ENCODE measurements around the gene NUAK2.
"Not testable (repeated sequence)": the region's sequence is repeated elsewhere in the genome, so short reads cannot be mapped to it uniquely, and the experiment has no call there.

Gene NUAK2

GRCh38 chr1:205287076-205287475 is 34.5 kb downstream of the NUAK2 start:
- no peak overlapping the region for H3K4me3 ChIP-seq (ENCODE audit: low read length)
- no peak for DNase-seq (ENCODE audit: low read depth)
- TF ChIP-seq CTCF (IDR thresholded peaks at IDR 0.05; ENCODE audit: insufficient read depth, low read depth, low read length, missing control alignments), result no peak

GRCh38 chr1:205286335-205286950 is 35.1 kb downstream of the NUAK2 start:
- DNase-seq (ENCODE audit: low read depth), result peak; percentile 46
- TF ChIP-seq CTCF (IDR thresholded peaks at IDR 0.05; ENCODE audit: insufficient read depth, low read depth, low read length, missing control alignments), result no peak
- H3K4me3 ChIP-seq (ENCODE audit: low read length), result no peak overlapping the region

- TF ChIP-seq CTCF (IDR thresholded peaks at IDR 0.05; ENCODE audit: insufficient read depth, low read depth, low read length, missing control alignments), result no peak
- no peak overlapping the region for H3K4me3 ChIP-seq (ENCODE audit: low read length)
- DNase-seq (ENCODE audit: low read depth), result no peak
Measured at GRCh38 chr1:205285381-205286101, 36.0 kb downstream of the NUAK2 start.

GRCh38 chr1:205284420-205285144 is 37.0 kb downstream of the NUAK2 start:
- H3K4me3 ChIP-seq (ENCODE audit: low read length), result no peak overlapping the region
- peak; percentile 100 for DNase-seq (ENCODE audit: low read depth)
- TF ChIP-seq CTCF (IDR thresholded peaks at IDR 0.05; ENCODE audit: insufficient read depth, low read depth, low read length, missing control alignments), result no peak

GRCh38 chr1:205283270-205284147 is 38.0 kb downstream of the NUAK2 start:
- no peak for TF ChIP-seq CTCF (IDR thresholded peaks at IDR 0.05; ENCODE audit: insufficient read depth, low read depth, low read length, missing control alignments)
- H3K4me3 ChIP-seq (ENCODE audit: low read length), result no peak overlapping the region
- DNase-seq (ENCODE audit: low read depth), result no peak

GRCh38 chr1:205280666-205281395 is 40.7 kb downstream of the NUAK2 start:
- H3K4me3 ChIP-seq (ENCODE audit: low read length); DNase-seq (ENCODE audit: low read depth): not testable (repeated sequence)

Measured in epithelial cell of esophagus (primary cell).